Type B pancreatic cell (in vitro differentiated cells): Measurements from ENCODE around the gene CEP170. TPM values are rescaled to one million over a fixed set of nuclear protein-coding genes. Genes with fewer than 3 reads are reported as not detected.

ENCODE experiments used
- DNase-seq: peaks from one replicate; pipeline ENCODE4 v3.0.0; 2021; ENCODE audit warnings: mixed read lengths; ENCODE audit not compliant: unreplicated experiment; ENCODE audit errors: extremely low spot score
- H3K27ac Mint-ChIP-seq: 2 replicates; pipeline ENCODE4 v1.8.0; 2021; ENCODE audit warnings: mild to moderate bottlenecking, mixed read lengths
- H3K27me3 Mint-ChIP-seq: 2 replicates; pipeline ENCODE4 v1.8.0; 2021; ENCODE audit warnings: mixed read lengths
- H3K36me3 Mint-ChIP-seq: 2 replicates; pipeline ENCODE4 v1.8.0; 2021; ENCODE audit warnings: mixed read lengths
- H3K4me1 Mint-ChIP-seq: one replicate; pipeline ENCODE4 v1.8.0; 2021; ENCODE audit warnings: mixed read lengths; ENCODE audit not compliant: unreplicated experiment
- H3K4me3 Mint-ChIP-seq: 2 replicates; pipeline ENCODE4 v1.8.0; 2021; ENCODE audit warnings: mild to moderate bottlenecking, mixed read lengths
- H3K9me3 Mint-ChIP-seq: 2 replicates; pipeline ENCODE4 v1.8.0; 2021; ENCODE audit warnings: mixed read lengths
- CTCF ChIP-seq: fragments of 200-600 bp; sonication (generic); conservative IDR thresholded peaks from 2 replicates; pipeline ENCODE4 v1.5.0; 2021; ENCODE audit warnings: antibody characterized with exemption, mild to moderate bottlenecking
- total RNA-seq: library from RNA; stranded (reverse); gene quantifications from 2 replicates; pipeline ENCODE4 v1.2.1, GENCODE V29; 2021; ENCODE audit warnings: low replicate concordance

Gene CEP170
- total RNA-seq, 1 donor from 2014 or later, result 83.8 TPM

GRCh38 chr1:243255791-243256512 lies 871 bp upstream of the CEP170 start, which contains the start of gene SDCCAG8:
Gene SDCCAG8, plus strand, starts transcription at chr1:243256041. Its CDS starts 133 bp downstream, at chr1:243256174.
- H3K36me3 Mint-ChIP-seq, result no peaks in the 10 kb centered on the region
- TF ChIP-seq CTCF, result no peak
- H3K4me1 Mint-ChIP-seq, result peaks cover 23% of the 10 kb centered on the region
- H3K27me3 Mint-ChIP-seq, result no peaks in the 10 kb centered on the region
- H3K9me3 Mint-ChIP-seq, result no peaks in the 10 kb centered on the region
- peak within 1 kb of the TSS; percentile 98 for H3K4me3 Mint-ChIP-seq
- DNase-seq, result peak; percentile 95
- H3K27ac Mint-ChIP-seq, result peak within 1 kb of the TSS; percentile 99

- peak overlapping the region; percentile 97 for H3K27ac Mint-ChIP-seq
- no peak for TF ChIP-seq CTCF
- peak overlapping the region; percentile 99 for H3K4me3 Mint-ChIP-seq
- DNase-seq, result peak; percentile 72
- peaks cover 23% of the 10 kb centered on the region for H3K4me1 Mint-ChIP-seq
- H3K27me3 Mint-ChIP-seq, result no peaks in the 10 kb centered on the region
- H3K36me3 Mint-ChIP-seq, result no peaks in the 10 kb centered on the region
- H3K9me3 Mint-ChIP-seq, result no peaks in the 10 kb centered on the region
These were observed 701 bp downstream of the CEP170 start for GRCh38 chr1:243254233-243254926.

GRCh38 chr1:243253926-243254232 lies 1.2 kb downstream of the CEP170 start:
- Mint-ChIP-seq H3K27ac (peak overlapping the region; percentile 97), H3K27me3 (no peaks in the 10 kb centered on the region), H3K4me3 (peak overlapping the region; percentile 99), H3K4me1 (peaks cover 23% of the 10 kb centered on the region), H3K36me3 (peaks cover under 1% of the 10 kb centered on the region), H3K9me3 (no peaks in the 10 kb centered on the region)
- DNase-seq, result no peak
- no peak for TF ChIP-seq CTCF

- Mint-ChIP-seq H3K4me1 (peaks cover 23% of the 10 kb centered on the region), H3K36me3 (peaks cover 6% of the 10 kb centered on the region), H3K9me3 (no peaks in the 10 kb centered on the region), H3K27ac (peak overlapping the region; percentile 97), H3K4me3 (peak overlapping the region; percentile 99), H3K27me3 (no peaks in the 10 kb centered on the region)
- no peak for TF ChIP-seq CTCF
- no peak for DNase-seq
These were observed 1.7 kb downstream of the CEP170 start for GRCh38 chr1:243253211-243253925.

GRCh38 chr1:243251539-243251938 lies 3.5 kb downstream of the CEP170 start:
- H3K36me3 Mint-ChIP-seq, result peaks cover 8% of the 10 kb centered on the region
- H3K4me3 Mint-ChIP-seq, result peak overlapping the region; percentile 42
- no peaks in the 10 kb centered on the region for H3K9me3 Mint-ChIP-seq
- peaks cover 19% of the 10 kb centered on the region for H3K4me1 Mint-ChIP-seq
- no peak overlapping the region for H3K27ac Mint-ChIP-seq
- no peak for DNase-seq
- TF ChIP-seq CTCF, result no peak
- no peaks in the 10 kb centered on the region for H3K27me3 Mint-ChIP-seq
